HG03571 (cell line): Measurements from ENCODE around the gene TAB2.
"Not testable (repeated sequence)": the region's sequence is repeated elsewhere in the genome, so short reads cannot be mapped to it uniquely, and the experiment has no call there.

Experiments used
- ATAC-seq: cut with Tn5 transposase; IDR thresholded peaks from one replicate; pipeline ENCODE4 v1.9.1; 2021; ENCODE audit not compliant: unreplicated experiment

Gene TAB2

DNA sequence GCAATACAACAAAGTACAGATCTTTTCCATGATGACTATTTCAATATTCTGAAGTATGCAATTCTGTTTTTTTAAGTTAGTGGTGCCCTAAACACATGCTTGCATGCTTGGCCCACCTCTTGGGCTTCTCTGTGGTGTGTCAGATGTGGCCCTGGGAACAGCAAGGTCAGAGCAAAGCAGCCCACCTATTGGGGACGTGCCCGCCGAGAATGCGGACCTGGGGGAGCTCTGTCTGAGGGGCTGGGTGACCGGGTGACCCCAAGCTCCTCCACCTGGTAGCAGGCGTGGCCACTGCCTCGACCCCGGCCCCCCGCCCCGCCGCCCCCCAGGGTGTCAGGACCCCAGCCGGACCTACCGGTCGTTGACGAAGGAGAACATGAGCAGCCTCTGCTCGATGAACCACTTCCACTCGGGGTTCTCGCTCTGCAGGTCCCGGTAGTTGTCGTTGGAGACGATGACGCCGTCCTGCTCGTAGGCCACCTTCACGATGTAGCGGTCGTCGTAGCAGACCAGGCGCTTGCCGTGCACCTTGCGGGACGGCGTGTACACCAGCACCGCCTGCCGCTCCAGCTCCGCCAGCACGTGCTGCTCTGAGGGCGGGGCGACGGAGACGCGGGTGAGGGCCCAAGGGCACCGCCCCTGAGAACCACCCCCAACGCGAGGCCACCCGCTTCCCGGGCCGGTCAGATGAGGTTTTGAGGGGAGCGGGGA, 139.0 kb downstream of the TAB2 start:
- ATAC-seq: no peak

DNA sequence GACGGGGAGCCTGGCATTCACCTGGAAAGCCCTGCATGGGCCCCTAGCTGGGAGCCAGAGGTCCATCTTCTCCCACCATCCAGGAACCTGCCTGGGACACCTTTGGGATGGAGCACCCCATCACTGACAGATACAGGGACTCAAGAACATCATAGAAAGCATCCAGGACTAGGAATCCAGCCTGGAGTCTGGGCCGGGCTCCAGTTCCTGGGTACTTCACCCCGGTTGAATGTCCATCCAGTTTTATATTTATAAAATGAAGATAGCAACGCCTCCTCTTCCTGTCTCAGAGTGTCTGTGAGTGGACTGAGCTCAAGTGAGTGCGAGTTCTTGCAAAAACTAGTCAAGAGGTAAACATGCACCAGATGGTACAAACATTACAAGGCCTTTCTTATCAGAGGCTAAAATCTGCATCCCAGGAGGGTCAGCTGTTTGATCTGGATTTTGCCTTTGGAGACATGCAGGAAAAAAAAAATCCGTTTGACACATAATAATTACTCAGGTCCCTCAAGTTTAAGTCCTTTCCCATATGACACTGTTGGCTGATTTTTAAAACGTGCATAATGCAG, 139.9 kb downstream of the TAB2 start:
- no peak for ATAC-seq

DNA sequence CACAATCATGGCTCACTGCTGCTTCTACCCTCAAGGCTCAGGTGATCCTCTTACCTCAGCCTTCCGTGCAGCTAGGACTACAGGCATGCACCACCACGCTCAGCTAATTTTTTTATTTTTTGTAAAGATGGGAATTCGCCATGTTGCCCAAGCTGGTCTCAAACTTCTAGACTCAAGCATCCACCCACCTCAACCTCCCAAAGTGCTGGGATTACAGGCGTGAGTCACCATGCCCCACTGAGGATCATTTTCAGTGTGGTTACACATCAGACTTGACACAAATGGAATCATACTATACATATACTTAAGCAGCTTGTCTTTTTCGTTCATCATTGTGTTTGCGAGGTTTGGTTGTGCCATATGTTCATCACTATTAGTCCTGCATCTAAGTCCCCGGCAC, 140.7 kb downstream of the TAB2 start:
- no peak for ATAC-seq

DNA sequence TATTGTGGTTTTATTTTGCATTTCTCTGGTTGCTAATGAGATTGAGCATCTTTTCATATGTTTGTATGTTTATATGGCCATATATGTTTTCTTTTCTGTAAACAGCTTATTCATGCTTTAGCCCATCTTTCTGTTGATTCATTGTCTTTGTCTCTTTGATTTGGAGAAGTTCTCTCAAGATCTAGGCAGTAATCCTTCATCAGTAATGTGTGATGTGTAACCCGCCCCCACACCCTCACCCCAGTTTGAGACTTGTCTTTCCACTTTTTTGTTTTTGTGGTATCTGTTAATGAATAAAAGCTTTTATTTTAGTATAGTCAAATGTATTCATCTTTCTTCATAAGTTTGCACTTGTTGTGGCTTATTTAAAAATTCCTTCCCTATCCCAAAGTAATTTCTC, 141.3 kb downstream of the TAB2 start:
- ATAC-seq: no peak

DNA sequence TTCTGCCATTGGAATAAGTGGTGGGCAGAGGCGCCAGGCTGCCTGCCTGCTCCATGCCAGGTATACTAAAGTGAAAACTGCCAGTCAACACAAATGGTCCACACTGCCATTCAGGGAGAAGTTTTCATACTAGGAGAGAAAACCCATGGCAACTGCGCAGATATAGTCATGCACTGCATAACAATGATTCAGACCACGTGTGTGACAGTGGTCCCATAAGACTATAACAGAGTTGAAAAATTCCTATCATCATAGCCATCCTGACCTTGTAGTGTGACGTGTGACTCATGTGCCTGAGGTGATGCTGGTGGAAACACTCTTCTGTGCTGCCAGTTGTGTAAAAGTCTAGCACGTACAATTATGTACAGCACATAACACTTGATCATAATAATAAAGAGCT, 142.2 kb downstream of the TAB2 start:
- ATAC-seq: no peak

DNA sequence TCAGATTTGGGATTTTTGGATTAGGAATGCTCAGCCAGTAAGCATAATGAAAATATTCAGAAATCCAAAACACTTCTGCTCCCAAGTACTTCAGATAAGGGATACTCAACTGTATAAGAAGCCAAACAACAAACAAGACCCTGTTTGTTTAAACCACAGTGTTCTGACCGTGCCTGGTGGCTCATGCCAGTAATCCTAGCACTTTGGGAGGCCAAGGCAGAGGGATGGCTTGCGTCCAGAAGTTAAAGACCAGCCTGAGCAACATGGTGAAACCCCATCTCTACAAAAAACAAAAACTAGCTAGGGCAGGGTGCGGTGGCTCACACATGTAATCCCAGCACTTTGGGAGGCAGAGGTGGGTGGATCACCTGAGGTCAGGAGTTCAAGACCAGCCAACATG, 142.7 kb downstream of the TAB2 start:
- not testable (repeated sequence) for ATAC-seq
